ENCODE results near the gene GPR108.
A peak's percentile ranks its signal among the peaks of the same experiment; 100 is the strongest.
"Not testable (repeated sequence)": the region's sequence is repeated elsewhere in the genome, so short reads cannot be mapped to it uniquely, and the experiment has no call there.

GPR108 gene

GRCh38 chr19:6776999-6777398 is 39.6 kb upstream of the GPR108 start:
- Histone ChIP-seq H3K4me2 (ENCODE audit: low read length) (no peak overlapping the region), H3K36me3 (replicated peaks; ENCODE audit: low read depth, low read length) (peaks cover 36% of the 10 kb centered on the region), H2AFZ (ENCODE audit: low read depth, low read length) (no peak overlapping the region), H3K79me2 (ENCODE audit: low read length) (peaks cover 89% of the 10 kb centered on the region), H3K9me3 (ENCODE audit: insufficient read depth, low read length) (no peaks in the 10 kb centered on the region), H3K4me1 (ENCODE audit: low read length) (peaks cover 24% of the 10 kb centered on the region), H3K9ac (ENCODE audit: low read length) (no peak overlapping the region), H3K27ac (ENCODE audit: low read length) (no peak overlapping the region), H4K20me1 (ENCODE audit: insufficient read depth, low read length) (peaks cover 76% of the 10 kb centered on the region), H3K27me3 (ENCODE audit: low read depth, low read length) (no peaks in the 10 kb centered on the region), H3K4me3 (ENCODE audit: low read length) (no peak overlapping the region)
- TF ChIP-seq EZH2phosphoT487 (IDR thresholded peaks at IDR 0.05; ENCODE audit: low read depth): no peak
- TF ChIP-seq, protein P1, sequence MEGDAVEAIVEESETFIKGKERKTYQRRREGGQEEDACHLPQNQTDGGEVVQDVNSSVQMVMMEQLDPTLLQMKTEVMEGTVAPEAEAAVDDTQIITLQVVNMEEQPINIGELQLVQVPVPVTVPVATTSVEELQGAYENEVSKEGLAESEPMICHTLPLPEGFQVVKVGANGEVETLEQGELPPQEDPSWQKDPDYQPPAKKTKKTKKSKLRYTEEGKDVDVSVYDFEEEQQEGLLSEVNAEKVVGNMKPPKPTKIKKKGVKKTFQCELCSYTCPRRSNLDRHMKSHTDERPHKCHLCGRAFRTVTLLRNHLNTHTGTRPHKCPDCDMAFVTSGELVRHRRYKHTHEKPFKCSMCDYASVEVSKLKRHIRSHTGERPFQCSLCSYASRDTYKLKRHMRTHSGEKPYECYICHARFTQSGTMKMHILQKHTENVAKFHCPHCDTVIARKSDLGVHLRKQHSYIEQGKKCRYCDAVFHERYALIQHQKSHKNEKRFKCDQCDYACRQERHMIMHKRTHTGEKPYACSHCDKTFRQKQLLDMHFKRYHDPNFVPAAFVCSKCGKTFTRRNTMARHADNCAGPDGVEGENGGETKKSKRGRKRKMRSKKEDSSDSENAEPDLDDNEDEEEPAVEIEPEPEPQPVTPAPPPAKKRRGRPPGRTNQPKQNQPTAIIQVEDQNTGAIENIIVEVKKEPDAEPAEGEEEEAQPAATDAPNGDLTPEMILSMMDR (IDR thresholded peaks at IDR 0.05; ENCODE audit: low read depth, low read length): no peak

DNA sequence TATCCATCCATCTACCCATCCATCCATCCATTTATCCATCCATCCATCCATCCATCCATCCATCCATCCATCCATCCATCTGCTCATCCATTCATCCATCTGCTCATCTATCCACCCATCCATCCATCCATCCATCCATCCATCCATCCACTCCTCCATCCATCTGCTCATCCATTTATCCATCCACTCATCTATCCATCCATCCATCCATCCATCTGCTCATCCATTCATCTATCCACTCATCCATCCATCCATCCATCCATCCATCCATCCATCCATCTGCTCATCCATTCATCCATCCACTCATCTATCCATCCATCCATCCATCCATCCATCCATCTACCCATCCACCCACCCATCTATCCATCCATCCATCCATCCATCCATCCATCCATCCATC is 38.7 kb upstream of the GPR108 start:
- not testable (repeated sequence) for H3K4me2 ChIP-seq (ENCODE audit: low read length); H3K9me3 ChIP-seq (ENCODE audit: insufficient read depth, low read length); H3K27ac ChIP-seq (ENCODE audit: low read length); H3K9ac ChIP-seq (ENCODE audit: low read length); H3K27me3 ChIP-seq (ENCODE audit: low read depth, low read length); H3K4me3 ChIP-seq (ENCODE audit: low read length); H2AFZ ChIP-seq (ENCODE audit: low read depth, low read length)
- H4K20me1 ChIP-seq (ENCODE audit: insufficient read depth, low read length): peaks cover 66% of the 10 kb centered on the region
- H3K79me2 ChIP-seq (ENCODE audit: low read length): peaks cover 80% of the 10 kb centered on the region
- peaks cover 28% of the 10 kb centered on the region for H3K36me3 ChIP-seq (replicated peaks; ENCODE audit: low read depth, low read length)
- H3K4me1 ChIP-seq (ENCODE audit: low read length): peaks cover 24% of the 10 kb centered on the region

GRCh38 chr19:6774821-6775707 is 37.7 kb upstream of the GPR108 start:
- Histone ChIP-seq H2AFZ (ENCODE audit: low read depth, low read length) (no peak overlapping the region), H3K27ac (ENCODE audit: low read length) (no peak overlapping the region), H3K9me3 (ENCODE audit: insufficient read depth, low read length) (no peaks in the 10 kb centered on the region), H3K27me3 (ENCODE audit: low read depth, low read length) (no peaks in the 10 kb centered on the region), H3K4me1 (ENCODE audit: low read length) (peaks cover 24% of the 10 kb centered on the region), H4K20me1 (ENCODE audit: insufficient read depth, low read length) (peaks cover 58% of the 10 kb centered on the region), H3K36me3 (replicated peaks; ENCODE audit: low read depth, low read length) (peaks cover 26% of the 10 kb centered on the region), H3K4me2 (ENCODE audit: low read length) (peak overlapping the region; percentile 55), H3K4me3 (ENCODE audit: low read length) (peak overlapping the region; percentile 16), H3K9ac (ENCODE audit: low read length) (no peak overlapping the region), H3K79me2 (ENCODE audit: low read length) (peaks cover 71% of the 10 kb centered on the region)
- TF ChIP-seq, protein P1 (IDR thresholded peaks at IDR 0.05; ENCODE audit: low read depth, low read length): no peak
- TF ChIP-seq EZH2phosphoT487 (IDR thresholded peaks at IDR 0.05; ENCODE audit: low read depth): no peak

DNA sequence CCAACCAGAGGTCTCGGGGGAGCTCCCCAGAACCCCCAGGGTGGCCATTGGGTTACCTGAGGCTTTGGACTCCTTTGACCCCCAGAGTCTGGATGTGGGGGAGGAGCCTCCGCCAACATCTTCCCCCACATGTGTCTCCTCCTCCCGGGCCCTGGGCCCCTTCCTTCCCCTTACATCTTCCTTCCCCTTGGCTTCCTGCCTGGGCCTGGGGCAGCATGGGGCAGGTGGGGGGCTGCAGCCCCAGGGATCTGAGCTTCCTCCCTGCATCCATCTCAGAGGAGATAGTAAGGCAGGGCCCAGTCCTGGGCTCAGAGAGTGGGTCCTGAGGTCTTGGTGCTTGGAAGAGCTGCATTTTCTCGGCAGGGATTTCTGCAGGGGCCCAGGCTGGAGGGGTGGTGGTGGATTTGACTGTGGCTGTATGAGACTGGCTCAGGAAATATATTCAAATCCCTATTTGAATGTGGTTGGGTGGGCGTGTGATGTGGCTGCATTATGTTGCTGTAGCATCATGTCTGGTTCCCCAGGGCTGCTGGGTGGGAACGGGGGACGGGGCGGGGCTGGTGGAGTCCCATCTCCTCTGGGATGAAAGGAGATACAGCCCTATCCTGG is 36.0 kb upstream of the GPR108 start:
- Histone ChIP-seq H2AFZ (ENCODE audit: low read depth, low read length) (no peak overlapping the region; the same call in 1 of the 2 replicates), H3K27me3 (ENCODE audit: low read depth, low read length) (no peaks in the 10 kb centered on the region), H3K79me2 (ENCODE audit: low read length) (peaks cover 57% of the 10 kb centered on the region), H3K4me3 (ENCODE audit: low read length) (peak overlapping the region; percentile 88), H3K9me3 (ENCODE audit: insufficient read depth, low read length) (no peaks in the 10 kb centered on the region), H3K4me1 (ENCODE audit: low read length) (peaks cover 31% of the 10 kb centered on the region), H4K20me1 (ENCODE audit: insufficient read depth, low read length) (peaks cover 44% of the 10 kb centered on the region), H3K27ac (ENCODE audit: low read length) (peak overlapping the region; percentile 87), H3K4me2 (ENCODE audit: low read length) (peak overlapping the region; percentile 82), H3K36me3 (replicated peaks; ENCODE audit: low read depth, low read length) (peaks cover 26% of the 10 kb centered on the region), H3K9ac (ENCODE audit: low read length) (peak overlapping the region; percentile 99)
- TF ChIP-seq EZH2phosphoT487 (IDR thresholded peaks at IDR 0.05; ENCODE audit: low read depth): no peak

- Histone ChIP-seq H3K27ac (ENCODE audit: low read length) (peak overlapping the region; percentile 87), H3K9me3 (ENCODE audit: insufficient read depth, low read length) (no peaks in the 10 kb centered on the region), H3K79me2 (ENCODE audit: low read length) (peaks cover 52% of the 10 kb centered on the region), H2AFZ (ENCODE audit: low read depth, low read length) (no peak overlapping the region; the same call in 1 of the 2 replicates), H3K4me1 (ENCODE audit: low read length) (peaks cover 32% of the 10 kb centered on the region), H4K20me1 (ENCODE audit: insufficient read depth, low read length) (peaks cover 39% of the 10 kb centered on the region), H3K4me3 (ENCODE audit: low read length) (peak overlapping the region; percentile 88), H3K4me2 (ENCODE audit: low read length) (peak overlapping the region; percentile 82), H3K36me3 (replicated peaks; ENCODE audit: low read depth, low read length) (peaks cover 21% of the 10 kb centered on the region), H3K9ac (ENCODE audit: low read length) (peak overlapping the region; percentile 99), H3K27me3 (ENCODE audit: low read depth, low read length) (no peaks in the 10 kb centered on the region)
- TF ChIP-seq, protein P1 (IDR thresholded peaks at IDR 0.05; ENCODE audit: low read depth, low read length): no peak
- TF ChIP-seq EZH2phosphoT487 (IDR thresholded peaks at IDR 0.05; ENCODE audit: low read depth): no peak
These were observed 35.5 kb upstream of the GPR108 start for GRCh38 chr19:6772866-6773322.

Measured in OCI-LY3 (cell line).